NOMO-1 treated with DMSO at 0.1 percent for 48 hours (cell line): ENCODE measurements around the gene GPC6.

Source experiments
- DNase-seq: peaks from one replicate; lab custom pipeline; 2025; ENCODE audit not compliant: unreplicated experiment; lab: John Stamatoyannopoulos, UW

GPC6 gene

DNA sequence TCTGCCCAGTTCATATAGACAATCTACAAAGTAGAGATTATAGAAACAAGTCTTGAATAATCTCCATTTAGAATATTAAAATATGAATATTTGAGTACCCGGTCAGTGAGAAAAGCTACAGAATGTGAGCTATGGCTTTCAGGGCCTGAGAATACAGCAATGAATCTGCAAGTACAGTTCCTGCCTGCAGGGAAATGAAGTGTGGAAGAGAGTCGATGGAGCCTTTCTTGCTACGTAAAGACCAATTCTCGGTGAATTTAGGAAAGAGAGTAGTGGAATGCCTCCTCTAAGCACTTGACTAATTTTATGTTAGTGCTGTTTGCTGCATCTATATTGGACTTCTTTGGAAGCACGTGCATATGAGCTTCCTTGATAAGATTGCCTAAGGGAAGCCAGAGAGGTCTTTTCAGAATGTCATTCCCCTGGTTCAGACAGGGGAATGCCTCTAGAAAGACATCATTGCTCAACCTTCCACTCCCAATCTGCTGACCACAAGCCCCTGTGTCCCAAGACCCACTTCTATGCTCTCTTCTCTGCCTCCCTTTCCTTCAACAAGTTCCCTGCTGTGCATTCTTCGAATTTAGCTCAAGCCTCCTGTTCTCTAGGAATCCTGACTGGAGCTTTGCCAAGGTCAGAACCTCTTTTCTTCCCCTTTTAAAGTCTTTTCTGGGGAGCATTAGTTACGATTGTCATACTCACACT, 41.9 kb downstream of the GPC6 start:
- DNase-seq, result no peak

DNA sequence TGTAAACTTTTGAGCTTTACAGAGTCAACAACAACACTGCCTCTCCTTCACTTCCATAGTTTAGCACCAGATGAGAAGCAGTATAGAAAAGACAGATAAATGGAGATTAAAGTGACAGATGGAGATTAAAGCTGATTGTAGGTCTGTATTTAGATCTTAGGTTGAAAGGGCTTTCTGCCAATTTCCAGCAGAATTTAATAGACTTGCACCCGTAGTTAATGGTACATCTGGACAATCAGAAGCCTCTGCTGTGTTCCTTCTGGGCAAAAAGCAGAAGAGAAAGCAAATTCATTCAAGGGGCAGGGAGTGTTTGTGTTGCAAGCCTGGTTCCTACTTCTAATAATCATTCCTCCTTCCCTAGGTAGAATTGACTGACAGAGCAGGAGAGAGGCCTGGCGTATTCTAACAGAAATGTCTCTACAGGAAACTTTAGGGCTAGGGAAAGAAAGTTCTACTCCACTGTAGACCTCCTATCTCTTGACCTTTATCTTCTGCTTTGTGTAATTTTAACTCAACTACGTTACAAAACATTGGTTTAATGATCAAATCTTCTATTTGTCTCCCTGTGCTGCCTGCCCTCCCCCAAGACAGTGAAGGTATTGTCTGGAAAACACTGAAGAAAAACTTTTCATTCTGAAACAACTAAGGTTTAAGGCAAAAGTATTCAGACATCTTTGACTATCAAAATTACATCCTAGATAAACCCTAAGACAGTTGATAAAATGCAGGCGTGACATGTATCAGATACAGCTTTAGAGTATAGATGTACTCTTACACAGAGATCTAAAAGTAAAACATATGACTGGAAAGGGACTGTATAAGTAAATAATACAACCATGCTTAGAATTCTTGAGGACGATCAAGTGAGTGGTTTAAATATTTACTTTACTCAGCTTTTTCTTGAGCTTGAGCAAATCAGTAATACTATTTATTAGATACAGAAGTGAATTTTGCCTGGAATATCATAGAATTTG, 44.4 kb downstream of the GPC6 start:
- DNase-seq, result peak; percentile 41

DNA sequence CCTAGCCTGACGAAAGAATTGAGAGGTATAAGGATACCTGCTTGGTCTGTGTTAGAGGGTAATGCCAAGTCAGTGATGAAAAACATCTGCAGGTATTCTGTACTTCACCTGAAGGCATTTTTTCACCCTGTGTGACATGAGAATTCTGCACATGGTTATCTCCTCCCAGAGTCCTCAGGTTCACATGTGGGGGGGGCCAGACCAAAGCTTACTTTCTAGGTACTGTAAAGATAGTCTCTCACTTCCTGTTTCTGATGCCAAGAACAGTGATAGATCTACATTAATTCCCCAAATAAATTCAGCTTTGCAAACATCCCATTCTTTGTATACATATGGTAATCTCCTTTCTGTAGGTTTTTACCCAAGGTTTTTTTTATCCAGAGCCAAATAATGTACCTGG, 53.4 kb downstream of the GPC6 start:
- no peak for DNase-seq

DNA sequence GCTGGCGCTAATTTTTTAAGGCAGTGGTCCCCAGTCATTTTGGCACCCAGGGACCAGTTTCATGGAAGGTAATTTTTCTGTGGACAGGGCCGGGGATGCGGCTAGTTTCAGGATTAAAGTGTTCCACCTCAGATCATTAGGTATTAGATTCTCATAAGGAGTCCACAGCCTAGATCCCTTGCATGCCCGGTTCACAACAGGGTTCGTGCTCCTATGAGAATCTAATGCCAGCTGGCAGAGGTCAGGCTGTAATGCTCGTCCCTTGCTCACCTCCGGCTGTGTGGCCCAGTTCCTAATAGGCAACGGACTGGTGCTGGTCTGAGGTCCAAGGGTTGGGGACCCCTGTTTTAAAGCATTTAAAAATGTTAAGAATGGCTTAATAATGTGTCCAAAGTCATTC, 54.1 kb downstream of the GPC6 start:
- DNase-seq, result no peak

DNA sequence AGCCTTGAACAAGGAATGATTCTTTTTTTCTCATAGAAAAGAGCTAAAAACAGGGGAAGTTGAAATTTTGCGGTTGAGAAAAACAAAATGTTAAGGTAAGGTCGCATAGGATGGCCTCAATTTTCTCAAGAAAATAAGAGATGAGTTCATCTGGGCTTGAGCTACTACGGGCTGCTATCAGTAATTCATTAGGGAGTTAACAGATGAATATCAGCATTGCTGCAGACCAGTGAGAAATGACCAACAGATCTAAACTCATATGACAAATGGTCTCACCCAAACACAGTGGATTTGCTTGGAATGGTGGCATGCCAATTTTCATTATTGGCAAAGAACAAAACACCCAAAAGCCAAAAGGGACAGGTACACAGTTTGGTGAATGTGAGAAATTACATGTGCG, 56.6 kb downstream of the GPC6 start:
- DNase-seq, result no peak

DNA sequence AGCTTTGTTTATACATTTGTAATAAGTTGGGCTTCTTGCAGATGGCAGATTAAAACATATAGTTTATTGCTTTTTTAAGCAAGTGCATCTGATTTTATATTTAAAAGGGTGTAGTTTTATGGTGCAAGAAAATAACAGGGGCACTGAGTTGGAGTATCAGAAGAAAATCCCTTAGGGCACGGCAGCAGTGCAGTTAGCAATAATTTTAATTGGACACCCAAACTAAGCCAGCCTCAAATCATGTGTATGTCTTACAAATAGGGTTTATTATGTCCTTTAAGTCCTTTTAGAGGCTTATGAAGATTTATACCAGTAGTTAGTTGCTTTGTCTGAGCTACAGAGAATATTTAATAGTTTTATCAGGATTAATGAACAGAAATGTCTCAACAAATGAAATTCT, 57.5 kb downstream of the GPC6 start:
- DNase-seq, result no peak

DNA sequence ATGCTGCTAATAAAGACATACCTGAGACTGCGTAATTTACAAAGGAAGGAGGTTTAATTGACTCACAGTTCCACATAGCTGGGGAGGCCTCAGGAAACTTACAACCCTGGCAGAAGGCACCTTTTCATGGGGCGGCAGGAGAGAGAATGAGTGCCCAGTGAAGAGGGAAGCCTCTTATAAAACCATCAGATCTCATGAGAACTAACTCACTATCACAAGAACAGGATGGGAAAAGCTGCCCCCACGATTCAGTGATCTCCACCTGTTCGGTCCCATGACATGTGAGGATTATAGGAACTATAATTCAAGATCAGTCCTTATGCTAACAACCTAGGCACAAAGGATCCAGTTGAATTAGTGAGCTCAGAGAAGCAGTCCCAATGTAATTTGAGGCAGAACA, 59.4 kb downstream of the GPC6 start:
- DNase-seq, result no peak

DNA sequence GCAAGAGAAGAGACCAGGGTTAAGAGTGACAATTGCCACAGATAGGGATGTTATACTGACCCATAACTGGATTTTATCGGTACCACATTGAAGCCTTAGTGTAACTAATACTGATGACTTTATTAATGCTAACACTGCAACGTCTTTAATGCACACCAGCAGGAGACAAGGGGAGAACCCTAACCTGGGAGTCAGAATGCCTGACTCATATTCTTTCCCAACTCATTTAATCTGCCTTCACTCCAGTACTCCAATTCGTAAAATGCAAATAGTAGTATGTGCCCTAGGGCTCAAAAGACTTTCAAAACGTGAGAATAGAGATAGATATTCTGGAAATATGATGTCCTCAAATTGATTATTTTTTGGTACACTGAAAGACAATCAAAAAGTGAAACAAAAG, 62.4 kb downstream of the GPC6 start:
- no peak for DNase-seq

DNA sequence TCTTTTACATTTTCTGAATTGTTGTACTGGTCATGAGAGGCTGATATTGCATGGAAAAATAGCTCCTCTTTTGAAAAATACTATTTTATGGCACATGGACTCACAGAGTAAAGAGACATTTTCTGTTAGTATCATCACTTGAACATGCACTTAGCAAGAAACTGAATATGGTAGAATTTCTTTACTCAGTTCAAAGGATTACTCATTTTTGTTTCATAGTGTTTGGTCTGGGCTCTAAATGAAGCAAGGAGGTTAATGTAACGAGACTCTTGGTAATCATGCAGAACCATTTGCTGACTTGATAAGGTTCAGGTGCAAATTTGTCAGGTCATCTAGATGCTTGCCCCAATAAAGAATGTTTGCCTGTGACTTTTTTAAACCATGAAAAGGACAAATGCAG, 63.2 kb downstream of the GPC6 start:
- DNase-seq, result no peak

DNA sequence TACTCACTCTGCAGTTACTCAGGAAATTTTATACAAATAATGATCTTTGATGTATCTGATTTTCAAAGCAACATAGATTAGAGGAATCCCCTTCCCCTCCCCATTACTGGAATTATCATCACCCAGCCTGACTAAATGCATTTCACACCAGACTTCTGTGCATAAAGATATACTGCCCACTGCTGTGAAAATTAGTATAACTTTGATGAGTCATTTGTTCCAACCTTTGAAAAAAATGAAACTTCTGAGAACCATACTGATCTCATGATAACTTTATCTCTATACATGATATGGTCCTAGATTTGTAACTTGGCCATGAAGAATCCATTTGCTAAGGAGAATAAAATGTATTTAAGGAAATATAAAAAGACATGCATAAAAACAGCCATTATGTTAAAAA, 63.9 kb downstream of the GPC6 start:
- DNase-seq, result no peak

DNA sequence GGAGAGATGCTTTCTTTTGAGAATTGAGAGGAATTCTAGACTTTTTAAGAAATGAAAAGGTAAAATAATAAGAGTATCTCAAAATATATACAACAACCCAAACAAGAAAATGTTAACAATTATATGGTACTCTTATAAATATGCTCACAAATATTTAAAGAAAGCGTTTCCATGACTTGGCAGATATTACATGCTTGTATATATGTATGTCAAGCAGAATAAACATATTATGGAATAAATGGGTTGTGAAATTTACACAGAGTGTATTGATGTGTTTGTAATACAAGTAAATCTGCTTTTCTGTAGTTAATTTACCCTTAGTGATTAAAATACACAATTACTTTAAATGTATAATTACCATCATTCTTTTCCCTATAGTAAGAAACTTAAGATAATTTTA, 65.8 kb downstream of the GPC6 start:
- DNase-seq, result no peak

DNA sequence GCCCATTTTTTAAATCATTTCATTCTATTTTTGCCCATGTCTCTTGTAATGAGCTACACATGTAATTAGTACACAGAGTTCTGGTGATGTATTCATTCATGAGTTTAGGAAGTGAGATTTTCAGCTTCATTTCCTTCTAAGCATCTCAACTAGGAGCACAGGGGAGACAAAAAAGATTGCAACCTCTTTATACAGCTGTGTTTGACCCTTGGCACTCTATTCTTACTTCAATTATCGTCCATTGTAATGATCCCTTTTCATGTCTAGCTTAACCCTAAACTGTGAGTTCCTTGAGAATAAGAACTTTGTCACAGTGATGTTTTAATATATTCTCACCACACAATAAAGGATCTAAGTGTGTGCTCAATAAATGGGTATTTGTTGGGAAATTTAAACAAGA, 67.1 kb downstream of the GPC6 start:
- DNase-seq, result no peak

DNA sequence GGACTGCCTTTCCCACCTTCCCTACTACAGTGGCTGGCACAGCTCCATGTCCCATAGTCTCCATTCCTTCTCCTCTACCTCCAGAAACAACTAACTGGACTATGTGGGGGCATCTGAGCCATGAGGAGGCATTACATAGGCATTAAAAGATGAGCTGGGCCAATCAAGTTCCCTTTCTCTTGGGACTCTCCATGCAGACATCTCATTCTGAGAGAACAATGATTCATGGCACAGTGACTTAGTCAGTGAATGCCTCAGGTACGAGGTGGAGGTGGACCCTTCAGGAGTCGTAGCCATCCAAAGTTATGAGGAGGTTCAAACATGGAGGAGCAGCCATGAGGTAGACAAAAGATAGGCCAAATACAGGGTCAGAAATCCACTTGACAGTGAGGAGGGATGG, 70.0 kb downstream of the GPC6 start:
- no peak for DNase-seq

DNA sequence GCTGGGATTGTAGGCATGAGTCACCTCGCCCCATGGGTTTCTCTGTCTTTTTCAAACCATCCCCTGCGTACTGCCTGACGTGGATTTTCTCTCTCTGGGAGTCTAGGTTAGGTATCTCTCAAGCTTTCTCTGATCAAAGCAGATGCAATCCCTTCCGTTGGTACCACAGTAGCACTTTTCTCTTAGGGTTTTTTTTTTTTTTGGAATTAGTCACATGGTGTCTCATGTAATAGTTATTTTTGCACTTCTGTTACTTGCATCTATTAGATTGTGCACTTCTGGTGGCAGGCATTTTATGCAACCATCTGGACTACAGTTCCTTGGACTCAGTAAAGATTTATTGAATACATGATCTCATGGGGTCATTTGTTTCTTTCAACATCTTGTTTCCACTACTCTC, 72.1 kb downstream of the GPC6 start:
- DNase-seq, result no peak

DNA sequence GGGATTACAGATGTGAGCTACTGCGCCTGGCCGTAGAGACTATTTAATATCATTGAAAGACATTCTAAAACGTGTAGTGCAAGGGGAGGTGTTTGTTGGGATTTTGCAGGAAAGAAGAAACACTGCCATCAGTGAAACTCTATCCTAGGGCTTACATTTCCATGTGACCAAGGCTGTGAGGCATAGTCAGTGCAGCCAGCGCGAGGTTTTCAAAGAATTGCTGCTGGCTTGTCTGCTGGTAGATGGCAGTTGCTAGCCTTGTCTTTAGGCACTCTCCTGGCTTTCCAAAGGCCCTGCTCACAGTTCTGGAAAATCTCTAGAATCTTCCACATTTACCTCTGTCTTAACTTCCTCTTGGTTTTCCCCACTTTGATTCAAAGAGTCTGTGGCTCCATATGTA, 77.5 kb downstream of the GPC6 start:
- no peak for DNase-seq

DNA sequence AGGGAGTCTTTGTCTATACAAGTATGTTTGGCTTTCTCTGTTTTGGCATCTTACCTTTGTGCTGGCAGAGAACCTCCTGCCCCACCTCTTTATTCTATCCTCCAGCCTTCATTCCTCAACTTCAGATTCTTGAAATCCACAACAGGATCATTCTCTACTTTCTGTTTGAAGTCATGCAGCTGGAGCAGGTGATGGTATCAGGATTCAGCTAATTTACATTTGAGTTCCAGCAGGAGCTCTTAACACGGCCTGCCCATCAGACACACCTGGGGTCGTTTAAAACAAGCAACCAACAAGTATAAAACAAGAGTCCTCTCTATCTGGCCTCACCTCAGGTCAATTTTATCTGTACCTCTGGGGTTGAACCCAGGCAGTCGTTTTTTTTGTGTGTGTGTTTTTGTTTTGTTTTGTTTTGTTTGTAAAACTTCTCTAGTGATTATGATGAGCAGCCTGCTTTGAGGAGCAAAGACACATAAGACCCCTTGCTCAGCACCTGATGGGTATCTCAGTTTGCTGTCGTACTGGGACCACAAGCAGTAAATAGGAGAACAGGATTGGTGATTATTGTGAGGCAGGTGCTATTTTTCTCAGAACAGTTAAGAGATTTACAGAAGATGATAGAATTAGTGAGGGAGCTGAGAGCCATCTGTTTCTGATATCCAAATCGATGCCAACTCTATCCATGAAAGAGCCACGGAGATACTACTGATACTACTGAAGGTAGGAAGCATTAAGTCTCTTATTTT, 78.4 kb downstream of the GPC6 start:
- no peak for DNase-seq

DNA sequence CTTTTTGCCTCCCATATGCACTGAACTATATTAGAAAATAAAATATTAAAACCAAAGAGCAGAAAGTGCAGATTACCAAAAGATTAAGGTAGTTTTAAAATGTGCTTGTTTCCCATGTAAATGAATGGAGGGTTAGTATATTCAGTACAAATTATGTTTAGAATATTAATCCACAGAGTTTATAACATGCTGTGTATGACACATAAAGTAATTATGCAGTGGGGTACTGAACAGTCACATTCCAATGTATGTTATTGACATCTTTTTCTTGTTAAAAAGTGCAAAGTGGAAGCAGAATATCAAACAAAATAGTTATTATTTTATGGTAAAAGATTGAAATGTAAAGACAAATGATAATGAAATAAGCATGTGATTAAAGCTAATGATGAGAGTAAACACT, 79.3 kb downstream of the GPC6 start:
- DNase-seq, result no peak

DNA sequence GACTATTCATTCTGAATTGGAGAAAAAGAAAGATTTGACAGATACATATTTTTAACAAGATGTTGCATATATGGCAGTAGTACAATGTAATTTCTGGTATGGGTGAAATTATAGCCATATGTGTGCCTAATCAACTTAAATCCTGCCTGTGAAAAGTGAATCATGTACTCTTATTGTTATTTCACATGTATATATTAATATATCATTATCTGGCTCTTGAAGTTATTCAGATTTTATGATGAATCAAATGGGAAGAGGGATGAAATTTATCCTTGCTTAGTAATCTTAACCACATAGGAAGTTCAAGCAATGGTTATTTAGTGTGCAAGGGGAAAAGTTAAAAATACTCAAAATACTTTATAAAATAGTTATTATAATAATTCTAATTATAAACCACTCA, 80.5 kb downstream of the GPC6 start:
- DNase-seq, result no peak

DNA sequence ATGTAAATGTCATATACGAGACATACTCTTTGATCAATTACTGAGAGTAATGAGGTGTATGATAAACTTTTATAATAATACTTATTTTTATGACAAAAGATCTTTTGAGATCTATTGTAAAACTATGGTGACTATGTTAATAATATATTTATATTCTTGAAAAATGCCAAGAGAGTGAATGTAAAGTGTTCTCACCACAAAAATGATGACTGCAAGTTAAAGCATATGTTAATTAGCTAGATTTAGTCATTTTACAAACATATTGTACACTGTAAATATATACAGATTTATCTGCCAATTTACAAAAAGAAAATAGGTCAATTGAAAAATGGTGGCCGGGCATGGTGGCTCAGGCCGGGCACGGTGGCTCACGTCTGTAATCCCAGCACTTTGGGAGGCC, 81.0 kb downstream of the GPC6 start:
- no peak for DNase-seq

DNA sequence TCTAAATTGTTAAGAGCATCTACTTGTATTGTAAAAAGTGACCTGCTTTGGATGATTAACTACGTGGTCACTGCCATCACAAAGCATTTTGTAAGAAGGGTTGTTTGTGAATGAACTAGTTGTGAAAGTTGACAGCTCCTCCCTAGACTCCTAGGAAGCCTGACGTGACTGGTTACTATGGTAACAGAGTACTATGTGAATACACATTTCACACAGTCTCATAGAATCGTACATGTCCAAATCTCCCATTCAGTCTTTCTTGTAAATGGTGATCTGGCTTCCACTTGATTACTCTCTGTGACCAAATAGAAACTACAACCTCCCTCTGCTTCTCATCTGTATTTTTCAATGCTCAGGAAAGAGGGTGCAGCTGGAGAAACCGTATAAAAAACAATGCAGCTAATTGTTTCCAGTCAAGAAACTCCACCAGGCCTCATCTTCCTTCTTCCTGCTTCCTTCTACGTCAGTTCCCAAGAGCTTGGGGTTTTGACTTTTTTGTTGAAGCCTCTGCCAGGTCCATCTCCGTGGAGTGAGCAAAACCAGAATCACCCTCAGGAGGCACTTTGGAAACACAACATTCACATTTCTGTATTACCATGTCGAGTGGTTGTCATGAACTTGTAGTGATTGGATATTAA, 83.4 kb downstream of the GPC6 start:
- DNase-seq, result no peak

DNA sequence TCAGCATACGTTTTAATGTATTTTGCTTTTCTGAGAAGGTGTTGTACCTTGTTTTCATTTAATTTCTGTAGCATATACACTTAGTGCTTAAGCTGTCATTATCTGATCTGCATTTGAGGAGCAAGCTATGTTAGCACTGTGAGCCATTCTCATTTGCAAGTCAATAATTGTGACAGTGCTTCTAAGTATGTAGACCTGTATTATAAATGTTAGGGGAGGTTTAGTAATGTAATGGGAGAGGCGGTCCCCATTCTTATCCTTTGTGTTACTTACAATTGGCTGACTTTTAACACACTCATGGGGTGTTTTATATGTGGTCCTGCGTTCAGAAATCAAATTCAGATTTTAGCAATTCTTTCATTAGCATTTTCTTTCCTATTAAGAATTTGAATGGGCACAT, 90.2 kb downstream of the GPC6 start:
- no peak for DNase-seq
